Transverse colon (tissue), 4 donors: Measurements from ENCODE around the gene STXBP5.

Experiments used
- POLR2A ChIP-seq: fragments of 450-650 bp; IDR thresholded peaks from one replicate; pipeline ENCODE4 v1.6.1; 2016; ENCODE audit warnings: antibody characterized with exemption, mild to moderate bottlenecking, moderate library complexity
- POLR2AphosphoS5 ChIP-seq, 3 donors: sonication (generic); formaldehyde crosslinking; IDR thresholded peaks; one replicate each; pipeline ENCODE4 v1.6.1; 2016; ENCODE audit warnings: antibody characterized with exemption in 3 of 3
- TF ChIP-seq, protein P1 (sequence below), 5 experiments: fragments of 200-600 bp in 3 of 5; fragments of 450-650 bp in 2 of 5; sonication (generic) in 3 of 5; IDR thresholded peaks; 1 replicate in 2 of 5; 2 replicates in 3 of 5; pipeline ENCODE4 v1.5.1; 2016 to 2017; ENCODE audit warnings: antibody characterized with exemption in 5 of 5, inconsistent platforms in 3 of 5, mild to moderate bottlenecking in 2 of 5, moderate library complexity in 1 of 5

DNA sequence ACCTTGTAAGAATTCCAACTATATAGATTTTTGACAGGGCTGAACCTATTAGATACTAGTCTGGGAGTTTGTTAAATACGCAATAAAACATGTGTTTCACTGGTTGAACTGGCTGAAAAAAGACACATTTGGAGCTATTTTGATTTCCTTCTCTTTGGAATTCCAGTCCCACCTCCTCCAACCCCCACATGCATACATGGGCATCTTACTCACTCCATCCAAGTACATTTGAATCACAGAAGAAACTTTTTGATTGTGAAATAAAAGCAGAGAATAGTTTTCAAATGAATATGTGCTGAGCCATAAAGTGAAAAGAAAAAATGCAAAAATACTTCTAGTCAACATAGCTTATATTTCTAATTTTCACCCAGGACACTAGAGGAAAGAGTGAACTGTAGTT is 33.9 kb upstream of the STXBP5 start:
- TF ChIP-seq POLR2AphosphoS5 (IDR thresholded peaks at IDR 0.05) (no peak), POLR2A (no peak)
- TF ChIP-seq, protein P1, sequence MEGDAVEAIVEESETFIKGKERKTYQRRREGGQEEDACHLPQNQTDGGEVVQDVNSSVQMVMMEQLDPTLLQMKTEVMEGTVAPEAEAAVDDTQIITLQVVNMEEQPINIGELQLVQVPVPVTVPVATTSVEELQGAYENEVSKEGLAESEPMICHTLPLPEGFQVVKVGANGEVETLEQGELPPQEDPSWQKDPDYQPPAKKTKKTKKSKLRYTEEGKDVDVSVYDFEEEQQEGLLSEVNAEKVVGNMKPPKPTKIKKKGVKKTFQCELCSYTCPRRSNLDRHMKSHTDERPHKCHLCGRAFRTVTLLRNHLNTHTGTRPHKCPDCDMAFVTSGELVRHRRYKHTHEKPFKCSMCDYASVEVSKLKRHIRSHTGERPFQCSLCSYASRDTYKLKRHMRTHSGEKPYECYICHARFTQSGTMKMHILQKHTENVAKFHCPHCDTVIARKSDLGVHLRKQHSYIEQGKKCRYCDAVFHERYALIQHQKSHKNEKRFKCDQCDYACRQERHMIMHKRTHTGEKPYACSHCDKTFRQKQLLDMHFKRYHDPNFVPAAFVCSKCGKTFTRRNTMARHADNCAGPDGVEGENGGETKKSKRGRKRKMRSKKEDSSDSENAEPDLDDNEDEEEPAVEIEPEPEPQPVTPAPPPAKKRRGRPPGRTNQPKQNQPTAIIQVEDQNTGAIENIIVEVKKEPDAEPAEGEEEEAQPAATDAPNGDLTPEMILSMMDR (IDR thresholded peaks at IDR 0.05): no peak
